ENCODE data around the gene TRPT1. TPM values are rescaled to one million over a fixed set of nuclear protein-coding genes. Genes with fewer than 3 reads are reported as not detected.

Gene TRPT1
- total RNA-seq, 2 experiments from 2014 or later = 33.7 to 41.5 TPM

- no peaks in the 10 kb centered on the region for H3K27me3 Mint-ChIP-seq
- H3K9me3 Mint-ChIP-seq = no peaks in the 10 kb centered on the region
- peaks cover 13% of the 10 kb centered on the region for H3K4me1 Mint-ChIP-seq (ENCODE audit: low read depth)
- POLR2A ChIA-PET = interaction anchor here (0.7 to 2.6 kb wide), 4 partner anchors 10 to 19 kb away, joined by 3 to 14 read pairs (median 6); partner anchors contain the start of gene FERMT3
- H3K36me3 Mint-ChIP-seq (ENCODE audit: low read depth) = peaks cover 18% of the 10 kb centered on the region
- no peak overlapping the region for H3K27ac Mint-ChIP-seq
- CTCF ChIA-PET = no interaction called here
- no peak for ATAC-seq
- TF ChIP-seq, protein P1, sequence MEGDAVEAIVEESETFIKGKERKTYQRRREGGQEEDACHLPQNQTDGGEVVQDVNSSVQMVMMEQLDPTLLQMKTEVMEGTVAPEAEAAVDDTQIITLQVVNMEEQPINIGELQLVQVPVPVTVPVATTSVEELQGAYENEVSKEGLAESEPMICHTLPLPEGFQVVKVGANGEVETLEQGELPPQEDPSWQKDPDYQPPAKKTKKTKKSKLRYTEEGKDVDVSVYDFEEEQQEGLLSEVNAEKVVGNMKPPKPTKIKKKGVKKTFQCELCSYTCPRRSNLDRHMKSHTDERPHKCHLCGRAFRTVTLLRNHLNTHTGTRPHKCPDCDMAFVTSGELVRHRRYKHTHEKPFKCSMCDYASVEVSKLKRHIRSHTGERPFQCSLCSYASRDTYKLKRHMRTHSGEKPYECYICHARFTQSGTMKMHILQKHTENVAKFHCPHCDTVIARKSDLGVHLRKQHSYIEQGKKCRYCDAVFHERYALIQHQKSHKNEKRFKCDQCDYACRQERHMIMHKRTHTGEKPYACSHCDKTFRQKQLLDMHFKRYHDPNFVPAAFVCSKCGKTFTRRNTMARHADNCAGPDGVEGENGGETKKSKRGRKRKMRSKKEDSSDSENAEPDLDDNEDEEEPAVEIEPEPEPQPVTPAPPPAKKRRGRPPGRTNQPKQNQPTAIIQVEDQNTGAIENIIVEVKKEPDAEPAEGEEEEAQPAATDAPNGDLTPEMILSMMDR (IDR thresholded peaks at IDR 0.05) = no peak
- intact Hi-C loops (cut with micrococcal nuclease) = no loop called here
- no peak overlapping the region for H3K4me3 Mint-ChIP-seq
- DNase-seq = no peak
Measured at GRCh38 chr11:64220798-64221197, 5.2 kb downstream of the TRPT1 start.

DNA sequence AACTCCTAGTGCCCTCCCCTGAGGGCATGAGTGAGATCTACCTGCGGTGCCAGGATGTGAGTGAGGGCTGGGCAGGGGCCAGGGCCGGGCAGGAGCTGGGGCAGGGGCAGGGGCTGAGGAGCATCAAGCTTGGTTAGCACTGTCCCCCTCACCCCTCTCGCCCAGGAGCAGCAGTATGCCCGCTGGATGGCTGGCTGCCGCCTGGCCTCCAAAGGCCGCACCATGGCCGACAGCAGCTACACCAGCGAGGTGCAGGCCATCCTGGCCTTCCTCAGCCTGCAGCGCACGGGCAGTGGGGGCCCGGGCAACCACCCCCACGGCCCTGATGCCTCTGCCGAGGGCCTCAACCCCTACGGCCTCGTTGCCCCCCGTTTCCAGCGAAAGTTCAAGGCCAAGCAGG is 5.7 kb downstream of the TRPT1 start:
- CTCF ChIA-PET = no interaction called here
- Mint-ChIP-seq H3K4me1 (ENCODE audit: low read depth) (peaks cover 12% of the 10 kb centered on the region), H3K27me3 (no peaks in the 10 kb centered on the region), H3K4me3 (no peak overlapping the region), H3K9me3 (no peaks in the 10 kb centered on the region), H3K27ac (no peak overlapping the region), H3K36me3 (ENCODE audit: low read depth) (peaks cover 18% of the 10 kb centered on the region)
- no peak for DNase-seq
- POLR2A ChIA-PET = interaction anchor here (0.7 to 2.6 kb wide), 4 partner anchors 9 to 19 kb away, joined by 3 to 14 read pairs (median 6); partner anchors contain the start of gene FERMT3
- ATAC-seq = no peak
- intact Hi-C loops (cut with micrococcal nuclease) = no loop called here
- TF ChIP-seq, protein P1 (IDR thresholded peaks at IDR 0.05) = no peak

GRCh38 chr11:64219755-64220154 is 6.2 kb downstream of the TRPT1 start:
- intact Hi-C loops (cut with micrococcal nuclease) = no loop called here
- H3K27ac Mint-ChIP-seq = no peak overlapping the region
- no peaks in the 10 kb centered on the region for H3K27me3 Mint-ChIP-seq
- CTCF ChIA-PET = interaction anchor here (4.0 kb wide), 1 partner anchor 14 kb away, joined by 34 read pairs; the partner anchor contains the start of gene FERMT3
- H3K4me3 Mint-ChIP-seq = no peak overlapping the region
- no peak for ATAC-seq
- TF ChIP-seq, protein P1 (IDR thresholded peaks at IDR 0.05) = no peak
- POLR2A ChIA-PET = interaction anchor here (0.8 to 2.6 kb wide), 5 partner anchors 9 to 34 kb away, joined by 3 to 14 read pairs (median 6); partner anchors contain the start of genes FERMT3 and STIP1
- H3K4me1 Mint-ChIP-seq (ENCODE audit: low read depth) = peaks cover 12% of the 10 kb centered on the region
- no peaks in the 10 kb centered on the region for H3K9me3 Mint-ChIP-seq
- peaks cover 24% of the 10 kb centered on the region for H3K36me3 Mint-ChIP-seq (ENCODE audit: low read depth)
- DNase-seq = no peak

- TF ChIP-seq, protein P1 (IDR thresholded peaks at IDR 0.05) = no peak
- Mint-ChIP-seq H3K4me3 (no peak overlapping the region), H3K4me1 (ENCODE audit: low read depth) (peaks cover 14% of the 10 kb centered on the region), H3K27ac (no peak overlapping the region), H3K36me3 (ENCODE audit: low read depth) (peaks cover 26% of the 10 kb centered on the region), H3K9me3 (no peaks in the 10 kb centered on the region), H3K27me3 (no peaks in the 10 kb centered on the region)
- ChIA-PET POLR2A (interaction anchor here (0.6 to 4.4 kb wide), 6 partner anchors 8 to 34 kb away, joined by 3 to 33 read pairs (median 6); partner anchors contain the start of genes FERMT3 and STIP1), CTCF (interaction anchor here (4.0 kb wide), 1 partner anchor 13 kb away, joined by 34 read pairs; the partner anchor contains the start of gene FERMT3)
- DNase-seq = no peak
- no peak for ATAC-seq
- intact Hi-C loops (cut with micrococcal nuclease) = no loop called here
Measured at GRCh38 chr11:64219354-64219684, 6.7 kb downstream of the TRPT1 start.

GRCh38 chr11:64218628-64219353 is 7.2 kb downstream of the TRPT1 start:
- intact Hi-C loops (cut with micrococcal nuclease) = no loop called here
- peaks cover 27% of the 10 kb centered on the region for H3K36me3 Mint-ChIP-seq (ENCODE audit: low read depth)
- ATAC-seq = no peak
- no peak overlapping the region for H3K27ac Mint-ChIP-seq
- TF ChIP-seq, protein P1 (IDR thresholded peaks at IDR 0.05) = no peak
- H3K4me1 Mint-ChIP-seq (ENCODE audit: low read depth) = peaks cover 17% of the 10 kb centered on the region
- no peaks in the 10 kb centered on the region for H3K27me3 Mint-ChIP-seq
- no peak for DNase-seq
- ChIA-PET CTCF (interaction anchor here (4.0 kb wide), 1 partner anchor 13 kb away, joined by 34 read pairs; the partner anchor contains the start of gene FERMT3), POLR2A (interaction anchor here (0.6 to 4.4 kb wide), 6 partner anchors 8 to 33 kb away, joined by 3 to 33 read pairs (median 6); partner anchors contain the start of genes FERMT3 and STIP1)
- H3K9me3 Mint-ChIP-seq = no peaks in the 10 kb centered on the region
- H3K4me3 Mint-ChIP-seq = no peak overlapping the region

Data from activated CD8-positive, alpha-beta T cell treated with anti-CD3 and anti-CD28 coated beads for 36 hours (primary cell).